HepG2 (cell line): ENCODE data around the gene TMEM167B. TPM values are rescaled to one million over a fixed set of nuclear protein-coding genes. Genes with fewer than 3 reads are reported as not detected.
A peak's percentile ranks its signal among the peaks of the same experiment; 100 is the strongest.

Source experiments
- CHD4 ChIP-seq: fragments of 200-600 bp; sonication (generic); IDR thresholded peaks from 2 replicates; pipeline ENCODE4 v1.7.0; 2017; ENCODE audit warnings: mild to moderate bottlenecking, low read length, borderline replicate concordance
- GZF1 ChIP-seq: sonication (generic); formaldehyde crosslinking; IDR thresholded peaks from 2 replicates; pipeline ENCODE4 v1.5.1; 2020; ENCODE audit warnings: mild to moderate bottlenecking, missing genetic modification reagents
- PHF21A ChIP-seq: sonication (generic); formaldehyde crosslinking; IDR thresholded peaks from 2 replicates; pipeline ENCODE4 v1.5.0; 2020; ENCODE audit warnings: mild to moderate bottlenecking, missing genetic modification reagents
- SMC3 ChIP-seq: IDR thresholded peaks from 2 replicates; pipeline ENCODE4 v1.6.1; 2011; ENCODE audit warnings: low read length, improper control_type of control experiment
- ZBTB42 ChIP-seq: sonication (generic); formaldehyde crosslinking; IDR thresholded peaks from 2 replicates; pipeline ENCODE4 v1.5.0; 2020; ENCODE audit warnings: mild to moderate bottlenecking, missing genetic modification reagents
- ZKSCAN5 ChIP-seq: sonication (generic); formaldehyde crosslinking; IDR thresholded peaks from 2 replicates; pipeline ENCODE4 v1.5.1; 2020; ENCODE audit warnings: mild to moderate bottlenecking, missing genetic modification reagents
- ZNF501 ChIP-seq: sonication (generic); formaldehyde crosslinking; IDR thresholded peaks from 2 replicates; pipeline ENCODE4 v1.5.1; 2020; ENCODE audit warnings: mild to moderate bottlenecking, moderate library complexity, missing genetic modification reagents
- ZNF816 ChIP-seq: sonication (generic); formaldehyde crosslinking; IDR thresholded peaks from 2 replicates; pipeline ENCODE4 v1.8.0; 2022; ENCODE audit warnings: missing genetic modification reagents, mild to moderate bottlenecking, borderline replicate concordance
- ZSCAN31 ChIP-seq: sonication (generic); formaldehyde crosslinking; IDR thresholded peaks from 2 replicates; pipeline ENCODE4 v1.5.0; 2020; ENCODE audit warnings: low read depth, mild to moderate bottlenecking, missing genetic modification reagents
- polyA plus RNA-seq, 8 experiments: library from polyadenylated mRNA; depleted of rRNA in 3 of 8; stranded (reverse) in 7 of 8; unstranded in 1 of 8; fragments of >200 nt; fragmentation: Illumina TruSeq in 4 of 8; extraction: Trizol in 4 of 8; gene quantifications; 2 replicates each; pipeline versions ENCODE4 v1.2.1 to v1.2.3, GENCODE V29; 2011 to 2016; ENCODE audit warnings: low read depth in 4 of 8, missing spikeins in 1 of 8, mixed read lengths in 1 of 8; ENCODE audit not compliant: insufficient read depth in 1 of 8
- total RNA-seq, 5 experiments: library from RNA; depleted of rRNA; stranded (reverse); fragments of >200 nt; fragmentation: Illumina TruSeq; extraction: Trizol; gene quantifications; 2 replicates each; pipeline ENCODE4 v1.2.3, GENCODE V29; 2016; ENCODE audit warnings: low read depth in 1 of 5
- TF ChIP-seq, protein P1 (sequence below): sonication (generic); formaldehyde crosslinking; IDR thresholded peaks from 2 replicates; pipeline ENCODE4 v1.5.0; 2020; ENCODE audit warnings: missing genetic modification reagents
- TF ChIP-seq, protein P2 (sequence below): sonication (generic); formaldehyde crosslinking; IDR thresholded peaks from 2 replicates; pipeline ENCODE4 v1.4.0; 2020; ENCODE audit warnings: missing genetic modification reagents
- TF ChIP-seq, protein P3 (sequence below): sonication (generic); formaldehyde crosslinking; IDR thresholded peaks from 2 replicates; pipeline ENCODE4 v1.8.0; 2023; ENCODE audit warnings: mild to moderate bottlenecking, missing genetic modification reagents
- TF ChIP-seq, protein P4 (sequence below): sonication (generic); formaldehyde crosslinking; IDR thresholded peaks from 2 replicates; pipeline ENCODE4 v1.5.0; 2020; ENCODE audit warnings: mild to moderate bottlenecking, missing genetic modification reagents
- TF ChIP-seq, protein P5 (sequence below): sonication (generic); formaldehyde crosslinking; IDR thresholded peaks from 2 replicates; pipeline ENCODE4 v1.8.0; 2022; ENCODE audit warnings: missing genetic modification reagents, mild to moderate bottlenecking, borderline replicate concordance
- TF ChIP-seq, protein P6 (sequence below): sonication (generic); formaldehyde crosslinking; IDR thresholded peaks from 2 replicates; pipeline ENCODE4 v1.4.0; 2020; ENCODE audit warnings: missing genetic modification reagents
- TF ChIP-seq, protein P7 (sequence below): sonication (generic); formaldehyde crosslinking; IDR thresholded peaks from 2 replicates; pipeline ENCODE4 v1.4.0; 2020; ENCODE audit warnings: low read depth, mild to moderate bottlenecking, missing genetic modification reagents
- TF ChIP-seq, protein P8 (sequence below): sonication (generic); formaldehyde crosslinking; IDR thresholded peaks from 2 replicates; pipeline ENCODE4 v1.8.1; 2023; ENCODE audit warnings: missing genetic modification reagents, mild to moderate bottlenecking, borderline replicate concordance
- TF ChIP-seq, protein P9 (sequence below): sonication (generic); formaldehyde crosslinking; IDR thresholded peaks from 2 replicates; pipeline ENCODE4 v1.8.0; 2022; ENCODE audit warnings: missing genetic modification reagents, low read depth, mild to moderate bottlenecking, borderline replicate concordance

The TMEM167B gene
- total and polyA plus RNA-seq, 2 of the 13 experiments (the other 11 are each of a cell fraction or from before 2014, with no cell fraction given): 9.5 to 22.4 TPM

DNA sequence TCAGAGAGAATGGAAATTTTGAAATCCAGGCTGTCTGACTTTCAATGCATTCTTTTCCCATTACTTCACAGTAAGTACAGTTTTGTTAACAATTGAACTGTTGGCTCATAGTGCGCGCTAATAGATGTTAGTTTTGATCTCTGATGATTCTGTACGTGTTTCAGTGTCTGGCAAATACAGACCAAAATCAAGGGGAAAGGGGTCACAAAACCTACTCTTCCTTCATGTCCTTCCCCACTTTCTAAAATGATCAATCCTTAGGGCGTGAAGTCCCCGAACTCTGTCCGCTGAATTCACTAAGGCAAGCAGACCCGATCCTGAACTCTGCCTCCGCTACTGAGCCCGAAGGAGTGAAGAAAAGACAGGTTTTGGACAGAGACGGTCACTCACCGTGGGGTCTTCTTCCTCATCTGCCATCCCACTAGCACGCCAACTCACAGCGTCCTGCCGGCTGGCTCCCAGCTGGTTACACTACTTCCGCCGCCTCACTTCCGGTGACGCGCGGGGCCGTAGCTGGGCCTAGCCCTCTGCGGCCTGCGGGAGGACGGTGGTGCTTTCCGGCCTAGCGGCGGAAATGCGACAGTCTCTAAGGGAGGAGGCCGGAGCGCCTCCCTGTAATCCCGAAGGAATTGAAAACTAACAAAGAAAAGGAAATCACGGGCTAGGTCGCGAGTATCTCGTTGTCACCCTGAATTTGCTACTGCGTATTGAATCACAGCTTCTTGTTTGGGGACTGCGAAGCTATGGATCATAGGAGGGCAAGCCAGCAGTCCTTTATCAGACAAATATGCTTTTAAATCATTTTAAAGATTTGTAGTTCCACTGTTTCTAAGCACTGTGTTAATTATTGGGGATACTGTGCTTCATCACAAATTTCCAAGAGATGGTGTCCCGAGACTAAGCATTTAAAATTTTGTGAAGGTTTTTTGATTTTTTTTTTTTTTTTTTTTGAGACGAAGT is 14.8 kb upstream of the TMEM167B start, which contains the start of gene TAF13 (continued):
- TF ChIP-seq, protein P1, sequence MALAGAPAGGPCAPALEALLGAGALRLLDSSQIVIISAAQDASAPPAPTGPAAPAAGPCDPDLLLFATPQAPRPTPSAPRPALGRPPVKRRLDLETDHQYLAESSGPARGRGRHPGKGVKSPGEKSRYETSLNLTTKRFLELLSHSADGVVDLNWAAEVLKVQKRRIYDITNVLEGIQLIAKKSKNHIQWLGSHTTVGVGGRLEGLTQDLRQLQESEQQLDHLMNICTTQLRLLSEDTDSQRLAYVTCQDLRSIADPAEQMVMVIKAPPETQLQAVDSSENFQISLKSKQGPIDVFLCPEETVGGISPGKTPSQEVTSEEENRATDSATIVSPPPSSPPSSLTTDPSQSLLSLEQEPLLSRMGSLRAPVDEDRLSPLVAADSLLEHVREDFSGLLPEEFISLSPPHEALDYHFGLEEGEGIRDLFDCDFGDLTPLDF: 0 out of 2 replicates have a peak, but pooled peaks have one; percentile 25
- TF ChIP-seq PHF21A (CRISPR knock-in tag) (peak; percentile 82), CHD4 (no peak), GZF1 (CRISPR knock-in tag) (no peak), ZSCAN31 (0 out of 2 replicates have a peak, but pooled peaks have one; percentile 62), ZNF501 (CRISPR knock-in tag) (peak; percentile 97), ZKSCAN5 (CRISPR knock-in tag) (no peak), SMC3 (no peak), ZBTB42 (CRISPR knock-in tag) (no peak), ZNF816 (CRISPR knock-in tag) (no peak)
- TF ChIP-seq, protein P2, sequence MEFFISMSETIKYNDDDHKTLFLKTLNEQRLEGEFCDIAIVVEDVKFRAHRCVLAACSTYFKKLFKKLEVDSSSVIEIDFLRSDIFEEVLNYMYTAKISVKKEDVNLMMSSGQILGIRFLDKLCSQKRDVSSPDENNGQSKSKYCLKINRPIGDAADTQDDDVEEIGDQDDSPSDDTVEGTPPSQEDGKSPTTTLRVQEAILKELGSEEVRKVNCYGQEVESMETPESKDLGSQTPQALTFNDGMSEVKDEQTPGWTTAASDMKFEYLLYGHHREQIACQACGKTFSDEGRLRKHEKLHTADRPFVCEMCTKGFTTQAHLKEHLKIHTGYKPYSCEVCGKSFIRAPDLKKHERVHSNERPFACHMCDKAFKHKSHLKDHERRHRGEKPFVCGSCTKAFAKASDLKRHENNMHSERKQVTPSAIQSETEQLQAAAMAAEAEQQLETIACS (CRISPR knock-in tag): no peak
- TF ChIP-seq, protein P3, sequence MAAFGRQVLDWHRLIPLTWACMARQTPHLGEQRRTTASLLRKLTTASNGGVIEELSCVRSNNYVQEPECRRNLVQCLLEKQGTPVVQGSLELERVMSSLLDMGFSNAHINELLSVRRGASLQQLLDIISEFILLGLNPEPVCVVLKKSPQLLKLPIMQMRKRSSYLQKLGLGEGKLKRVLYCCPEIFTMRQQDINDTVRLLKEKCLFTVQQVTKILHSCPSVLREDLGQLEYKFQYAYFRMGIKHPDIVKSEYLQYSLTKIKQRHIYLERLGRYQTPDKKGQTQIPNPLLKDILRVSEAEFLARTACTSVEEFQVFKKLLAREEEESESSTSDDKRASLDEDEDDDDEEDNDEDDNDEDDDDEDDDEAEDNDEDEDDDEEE (CRISPR knock-in tag): no peak
- TF ChIP-seq, protein P4, sequence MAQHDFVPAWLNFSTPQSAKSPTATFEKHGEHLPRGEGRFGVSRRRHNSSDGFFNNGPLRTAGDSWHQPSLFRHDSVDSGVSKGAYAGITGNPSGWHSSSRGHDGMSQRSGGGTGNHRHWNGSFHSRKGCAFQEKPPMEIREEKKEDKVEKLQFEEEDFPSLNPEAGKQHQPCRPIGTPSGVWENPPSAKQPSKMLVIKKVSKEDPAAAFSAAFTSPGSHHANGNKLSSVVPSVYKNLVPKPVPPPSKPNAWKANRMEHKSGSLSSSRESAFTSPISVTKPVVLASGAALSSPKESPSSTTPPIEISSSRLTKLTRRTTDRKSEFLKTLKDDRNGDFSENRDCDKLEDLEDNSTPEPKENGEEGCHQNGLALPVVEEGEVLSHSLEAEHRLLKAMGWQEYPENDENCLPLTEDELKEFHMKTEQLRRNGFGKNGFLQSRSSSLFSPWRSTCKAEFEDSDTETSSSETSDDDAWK (CRISPR knock-in tag): no peak
- TF ChIP-seq, protein P5, sequence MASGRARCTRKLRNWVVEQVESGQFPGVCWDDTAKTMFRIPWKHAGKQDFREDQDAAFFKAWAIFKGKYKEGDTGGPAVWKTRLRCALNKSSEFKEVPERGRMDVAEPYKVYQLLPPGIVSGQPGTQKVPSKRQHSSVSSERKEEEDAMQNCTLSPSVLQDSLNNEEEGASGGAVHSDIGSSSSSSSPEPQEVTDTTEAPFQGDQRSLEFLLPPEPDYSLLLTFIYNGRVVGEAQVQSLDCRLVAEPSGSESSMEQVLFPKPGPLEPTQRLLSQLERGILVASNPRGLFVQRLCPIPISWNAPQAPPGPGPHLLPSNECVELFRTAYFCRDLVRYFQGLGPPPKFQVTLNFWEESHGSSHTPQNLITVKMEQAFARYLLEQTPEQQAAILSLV (CRISPR knock-in tag): no peak
- TF ChIP-seq, protein P6, sequence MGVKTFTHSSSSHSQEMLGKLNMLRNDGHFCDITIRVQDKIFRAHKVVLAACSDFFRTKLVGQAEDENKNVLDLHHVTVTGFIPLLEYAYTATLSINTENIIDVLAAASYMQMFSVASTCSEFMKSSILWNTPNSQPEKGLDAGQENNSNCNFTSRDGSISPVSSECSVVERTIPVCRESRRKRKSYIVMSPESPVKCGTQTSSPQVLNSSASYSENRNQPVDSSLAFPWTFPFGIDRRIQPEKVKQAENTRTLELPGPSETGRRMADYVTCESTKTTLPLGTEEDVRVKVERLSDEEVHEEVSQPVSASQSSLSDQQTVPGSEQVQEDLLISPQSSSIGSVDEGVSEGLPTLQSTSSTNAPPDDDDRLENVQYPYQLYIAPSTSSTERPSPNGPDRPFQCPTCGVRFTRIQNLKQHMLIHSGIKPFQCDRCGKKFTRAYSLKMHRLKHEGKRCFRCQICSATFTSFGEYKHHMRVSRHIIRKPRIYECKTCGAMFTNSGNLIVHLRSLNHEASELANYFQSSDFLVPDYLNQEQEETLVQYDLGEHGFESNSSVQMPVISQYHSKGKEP: no peak
- TF ChIP-seq, protein P7, sequence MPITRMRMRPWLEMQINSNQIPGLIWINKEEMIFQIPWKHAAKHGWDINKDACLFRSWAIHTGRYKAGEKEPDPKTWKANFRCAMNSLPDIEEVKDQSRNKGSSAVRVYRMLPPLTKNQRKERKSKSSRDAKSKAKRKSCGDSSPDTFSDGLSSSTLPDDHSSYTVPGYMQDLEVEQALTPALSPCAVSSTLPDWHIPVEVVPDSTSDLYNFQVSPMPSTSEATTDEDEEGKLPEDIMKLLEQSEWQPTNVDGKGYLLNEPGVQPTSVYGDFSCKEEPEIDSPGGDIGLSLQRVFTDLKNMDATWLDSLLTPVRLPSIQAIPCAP (CRISPR knock-in tag): no peak
- TF ChIP-seq, protein P8, sequence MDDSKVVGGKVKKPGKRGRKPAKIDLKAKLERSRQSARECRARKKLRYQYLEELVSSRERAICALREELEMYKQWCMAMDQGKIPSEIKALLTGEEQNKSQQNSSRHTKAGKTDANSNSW: 0 out of 2 replicates have a peak, but pooled peaks have one; percentile 38
- TF ChIP-seq, protein P9, sequence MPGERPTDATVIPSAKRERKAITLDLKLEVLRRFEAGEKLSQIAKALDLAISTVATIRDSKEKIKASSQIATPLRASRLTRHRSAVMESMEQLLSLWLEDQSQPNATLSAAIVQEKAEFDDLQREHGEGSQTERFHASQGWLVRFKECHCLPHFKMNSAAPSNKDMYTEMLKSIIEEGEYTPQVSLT (CRISPR knock-in tag): no peak
